ENCODE measurements around the gene EPHA4.

The EPHA4 gene

GRCh38 chr2:221480163-221480562, 91.9 kb downstream of the EPHA4 start:
- TF ChIP-seq EP300 (IDR thresholded peaks at IDR 0.05; ENCODE audit: borderline replicate concordance), result no peak
- TF ChIP-seq ZBTB7A (IDR thresholded peaks at IDR 0.05; ENCODE audit: low read depth), result no peak
- no peak for TF ChIP-seq NFIC (IDR thresholded peaks at IDR 0.05)
- no peak for TF ChIP-seq CREB1 (IDR thresholded peaks at IDR 0.05; ENCODE audit: low read depth)
- no peak for TF ChIP-seq RAD21 (IDR thresholded peaks at IDR 0.05; ENCODE audit: low read depth)
- TF ChIP-seq, protein P1, sequence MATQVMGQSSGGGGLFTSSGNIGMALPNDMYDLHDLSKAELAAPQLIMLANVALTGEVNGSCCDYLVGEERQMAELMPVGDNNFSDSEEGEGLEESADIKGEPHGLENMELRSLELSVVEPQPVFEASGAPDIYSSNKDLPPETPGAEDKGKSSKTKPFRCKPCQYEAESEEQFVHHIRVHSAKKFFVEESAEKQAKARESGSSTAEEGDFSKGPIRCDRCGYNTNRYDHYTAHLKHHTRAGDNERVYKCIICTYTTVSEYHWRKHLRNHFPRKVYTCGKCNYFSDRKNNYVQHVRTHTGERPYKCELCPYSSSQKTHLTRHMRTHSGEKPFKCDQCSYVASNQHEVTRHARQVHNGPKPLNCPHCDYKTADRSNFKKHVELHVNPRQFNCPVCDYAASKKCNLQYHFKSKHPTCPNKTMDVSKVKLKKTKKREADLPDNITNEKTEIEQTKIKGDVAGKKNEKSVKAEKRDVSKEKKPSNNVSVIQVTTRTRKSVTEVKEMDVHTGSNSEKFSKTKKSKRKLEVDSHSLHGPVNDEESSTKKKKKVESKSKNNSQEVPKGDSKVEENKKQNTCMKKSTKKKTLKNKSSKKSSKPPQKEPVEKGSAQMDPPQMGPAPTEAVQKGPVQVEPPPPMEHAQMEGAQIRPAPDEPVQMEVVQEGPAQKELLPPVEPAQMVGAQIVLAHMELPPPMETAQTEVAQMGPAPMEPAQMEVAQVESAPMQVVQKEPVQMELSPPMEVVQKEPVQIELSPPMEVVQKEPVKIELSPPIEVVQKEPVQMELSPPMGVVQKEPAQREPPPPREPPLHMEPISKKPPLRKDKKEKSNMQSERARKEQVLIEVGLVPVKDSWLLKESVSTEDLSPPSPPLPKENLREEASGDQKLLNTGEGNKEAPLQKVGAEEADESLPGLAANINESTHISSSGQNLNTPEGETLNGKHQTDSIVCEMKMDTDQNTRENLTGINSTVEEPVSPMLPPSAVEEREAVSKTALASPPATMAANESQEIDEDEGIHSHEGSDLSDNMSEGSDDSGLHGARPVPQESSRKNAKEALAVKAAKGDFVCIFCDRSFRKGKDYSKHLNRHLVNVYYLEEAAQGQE (IDR thresholded peaks at IDR 0.05; ENCODE audit: low read depth), result no peak
- no peak for TF ChIP-seq YY1 (IDR thresholded peaks at IDR 0.05; ENCODE audit: low read depth)
- TF ChIP-seq FOXM1 (IDR thresholded peaks at IDR 0.05; ENCODE audit: borderline replicate concordance, low read depth), result no peak
- TF ChIP-seq, protein P2, sequence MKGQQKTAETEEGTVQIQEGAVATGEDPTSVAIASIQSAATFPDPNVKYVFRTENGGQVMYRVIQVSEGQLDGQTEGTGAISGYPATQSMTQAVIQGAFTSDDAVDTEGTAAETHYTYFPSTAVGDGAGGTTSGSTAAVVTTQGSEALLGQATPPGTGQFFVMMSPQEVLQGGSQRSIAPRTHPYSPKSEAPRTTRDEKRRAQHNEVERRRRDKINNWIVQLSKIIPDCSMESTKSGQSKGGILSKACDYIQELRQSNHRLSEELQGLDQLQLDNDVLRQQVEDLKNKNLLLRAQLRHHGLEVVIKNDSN (IDR thresholded peaks at IDR 0.05), result no peak
- TF ChIP-seq TCF12 (IDR thresholded peaks at IDR 0.05; ENCODE audit: low read depth), result no peak
- no peak for TF ChIP-seq TAF1 (IDR thresholded peaks at IDR 0.05; ENCODE audit: low read depth)
- TF ChIP-seq TEAD4 (IDR thresholded peaks at IDR 0.05), result no peak
- TF ChIP-seq MAX (IDR thresholded peaks at IDR 0.05), result no peak

- TF ChIP-seq MAX (IDR thresholded peaks at IDR 0.05) (no peak), TAF1 (IDR thresholded peaks at IDR 0.05; ENCODE audit: low read depth) (no peak), NFIC (IDR thresholded peaks at IDR 0.05) (no peak), RAD21 (IDR thresholded peaks at IDR 0.05; ENCODE audit: low read depth) (no peak), EP300 (IDR thresholded peaks at IDR 0.05; ENCODE audit: borderline replicate concordance) (no peak), EGR1 (IDR thresholded peaks at IDR 0.05) (no peak), YY1 (IDR thresholded peaks at IDR 0.05; ENCODE audit: low read depth) (no peak), CREB1 (IDR thresholded peaks at IDR 0.05; ENCODE audit: low read depth) (no peak), ZBTB7A (IDR thresholded peaks at IDR 0.05; ENCODE audit: low read depth) (no peak)
- TF ChIP-seq, protein P1 (IDR thresholded peaks at IDR 0.05; ENCODE audit: low read depth), result no peak
- TF ChIP-seq, protein P2 (IDR thresholded peaks at IDR 0.05), result no peak
Observed at GRCh38 chr2:221478485-221478863, 93.6 kb downstream of the EPHA4 start.

- TF ChIP-seq MAX (IDR thresholded peaks at IDR 0.05) (no peak), NFIC (IDR thresholded peaks at IDR 0.05) (no peak), RAD21 (IDR thresholded peaks at IDR 0.05; ENCODE audit: low read depth) (no peak), TCF12 (IDR thresholded peaks at IDR 0.05; ENCODE audit: low read depth) (no peak), CEBPB (IDR thresholded peaks at IDR 0.05) (no peak), CREB1 (IDR thresholded peaks at IDR 0.05; ENCODE audit: low read depth) (no peak)
- TF ChIP-seq, protein P2 (IDR thresholded peaks at IDR 0.05), result no peak
Observed at GRCh38 chr2:221477714-221478484, 94.2 kb downstream of the EPHA4 start.

- TF ChIP-seq CEBPB (IDR thresholded peaks at IDR 0.05) (no peak), FOXM1 (IDR thresholded peaks at IDR 0.05; ENCODE audit: borderline replicate concordance, low read depth) (no peak), TEAD4 (IDR thresholded peaks at IDR 0.05) (no peak), TAF1 (IDR thresholded peaks at IDR 0.05; ENCODE audit: low read depth) (no peak), YY1 (IDR thresholded peaks at IDR 0.05; ENCODE audit: low read depth) (no peak), TCF12 (IDR thresholded peaks at IDR 0.05; ENCODE audit: low read depth) (no peak), CREB1 (IDR thresholded peaks at IDR 0.05; ENCODE audit: low read depth) (no peak), EGR1 (IDR thresholded peaks at IDR 0.05) (no peak), EP300 (IDR thresholded peaks at IDR 0.05; ENCODE audit: borderline replicate concordance) (no peak), ZBTB7A (IDR thresholded peaks at IDR 0.05; ENCODE audit: low read depth) (no peak), MAX (IDR thresholded peaks at IDR 0.05) (no peak), RAD21 (IDR thresholded peaks at IDR 0.05; ENCODE audit: low read depth) (no peak), NFIC (IDR thresholded peaks at IDR 0.05) (no peak)
- TF ChIP-seq, protein P2 (IDR thresholded peaks at IDR 0.05), result no peak
- TF ChIP-seq, protein P1 (IDR thresholded peaks at IDR 0.05; ENCODE audit: low read depth), result no peak
Observed at GRCh38 chr2:221476195-221476594, 95.9 kb downstream of the EPHA4 start.
